ENCODE results near the gene SBF2. TPM values are rescaled to one million over a fixed set of nuclear protein-coding genes. Genes with fewer than 3 reads are reported as not detected.

The SBF2 gene
- polyA plus RNA-seq, 1 donor (not counting 4 experiments of a cell fraction or from before 2014, with no cell fraction given), result 24.5 TPM

GRCh38 chr11:10076458-10077141 is 217.4 kb downstream of the SBF2 start:
- no peak overlapping the region for H3K9ac ChIP-seq (ENCODE audit: control insufficient read depth, extremely low read depth, insufficient read depth, low read length)
- H4K20me1 ChIP-seq (ENCODE audit: control insufficient read depth, extremely low read depth, insufficient read depth, low read length), result no peaks in the 10 kb centered on the region
- H3K27me3 ChIP-seq (ENCODE audit: control insufficient read depth, extremely low read depth, insufficient read depth, low read length), result no peaks in the 10 kb centered on the region
- no peak overlapping the region for H3K4me3 ChIP-seq (ENCODE audit: control insufficient read depth in 2 of 3, extremely low read depth in 1 of 3, insufficient read depth in 2 of 3, low read depth in 1 of 3, low read length in 3 of 3)
- no peaks in the 10 kb centered on the region for H3K4me1 ChIP-seq (ENCODE audit: control insufficient read depth, extremely low read depth, insufficient read depth, low read length)
- H3K36me3 ChIP-seq (ENCODE audit: control insufficient read depth in 2 of 2, extremely low read depth in 1 of 2, insufficient read depth in 2 of 2, low read length in 2 of 2), result no peaks in the 10 kb centered on the region
- H2AFZ ChIP-seq (ENCODE audit: control insufficient read depth, low read length), result no peak overlapping the region
- no peak for FAIRE-seq
- H3K4me2 ChIP-seq (ENCODE audit: control insufficient read depth, extremely low read depth, insufficient read depth, low read depth, low read length), result no peak overlapping the region
- H3K79me2 ChIP-seq (ENCODE audit: control insufficient read depth, insufficient read depth, low read length), result peaks cover 4% of the 10 kb centered on the region
- no peaks in the 10 kb centered on the region for H3K9me3 ChIP-seq (ENCODE audit: control insufficient read depth, low read depth, low read length)
- TF ChIP-seq CTCF (optimal IDR thresholded peaks at IDR 0.05 in 1 of 3, IDR thresholded peaks at IDR 0.05 in 1 of 3, conservative IDR thresholded peaks at IDR 0.05 in 1 of 3; ENCODE audit: extremely low read depth in 1 of 3, insufficient read depth in 2 of 3, low read length in 3 of 3) (peak; percentile 69 to 76 (median 70)), EZH2 (IDR thresholded peaks at IDR 0.05; ENCODE audit: low read length) (no peak)
- H3K27ac ChIP-seq (ENCODE audit: control insufficient read depth, insufficient read depth, low read length), result no peak overlapping the region
- peak; percentile 2 for DNase-seq (ENCODE audit: low read depth, low spot score)
- dilution Hi-C loops (cut with MboI; ENCODE audit: extremely low pct_ligation_motif_present, low sequenced_read_pairs), result no loop called here
- H3K9me1 ChIP-seq (ENCODE audit: control insufficient read depth, extremely low read depth, insufficient read depth, low read length), result no peaks in the 10 kb centered on the region

- Histone ChIP-seq H4K20me1 (ENCODE audit: control insufficient read depth, extremely low read depth, insufficient read depth, low read length) (no peaks in the 10 kb centered on the region), H3K9me1 (ENCODE audit: control insufficient read depth, extremely low read depth, insufficient read depth, low read length) (no peaks in the 10 kb centered on the region), H3K9ac (ENCODE audit: control insufficient read depth, extremely low read depth, insufficient read depth, low read length) (no peak overlapping the region), H2AFZ (ENCODE audit: control insufficient read depth, low read length) (no peak overlapping the region), H3K36me3 (ENCODE audit: control insufficient read depth in 2 of 2, extremely low read depth in 1 of 2, insufficient read depth in 2 of 2, low read length in 2 of 2) (no peaks in the 10 kb centered on the region), H3K4me3 (ENCODE audit: control insufficient read depth in 2 of 3, extremely low read depth in 1 of 3, insufficient read depth in 2 of 3, low read depth in 1 of 3, low read length in 3 of 3) (no peak overlapping the region), H3K9me3 (ENCODE audit: control insufficient read depth, low read depth, low read length) (no peaks in the 10 kb centered on the region), H3K79me2 (ENCODE audit: control insufficient read depth, insufficient read depth, low read length) (peaks cover 4% of the 10 kb centered on the region), H3K4me1 (ENCODE audit: control insufficient read depth, extremely low read depth, insufficient read depth, low read length) (no peaks in the 10 kb centered on the region), H3K4me2 (ENCODE audit: control insufficient read depth, extremely low read depth, insufficient read depth, low read depth, low read length) (no peak overlapping the region), H3K27me3 (ENCODE audit: control insufficient read depth, extremely low read depth, insufficient read depth, low read length) (no peaks in the 10 kb centered on the region), H3K27ac (ENCODE audit: control insufficient read depth, insufficient read depth, low read length) (no peak overlapping the region)
- FAIRE-seq (no peak), DNase-seq (ENCODE audit: low read depth, low spot score) (no peak)
- dilution Hi-C loops (cut with MboI; ENCODE audit: extremely low pct_ligation_motif_present, low sequenced_read_pairs), result no loop called here
- TF ChIP-seq CTCF (optimal IDR thresholded peaks at IDR 0.05 in 1 of 3, IDR thresholded peaks at IDR 0.05 in 1 of 3, conservative IDR thresholded peaks at IDR 0.05 in 1 of 3; ENCODE audit: extremely low read depth in 1 of 3, insufficient read depth in 2 of 3, low read length in 3 of 3) (no peak), EZH2 (IDR thresholded peaks at IDR 0.05; ENCODE audit: low read length) (no peak)
These were observed 218.9 kb downstream of the SBF2 start for GRCh38 chr11:10075141-10075540.

All from keratinocyte (primary cell).